ENCODE measurements around the gene UCKL1.
"Not testable (repeated sequence)": the region's sequence is repeated elsewhere in the genome, so short reads cannot be mapped to it uniquely, and the experiment has no call there.

The UCKL1 gene

DNA sequence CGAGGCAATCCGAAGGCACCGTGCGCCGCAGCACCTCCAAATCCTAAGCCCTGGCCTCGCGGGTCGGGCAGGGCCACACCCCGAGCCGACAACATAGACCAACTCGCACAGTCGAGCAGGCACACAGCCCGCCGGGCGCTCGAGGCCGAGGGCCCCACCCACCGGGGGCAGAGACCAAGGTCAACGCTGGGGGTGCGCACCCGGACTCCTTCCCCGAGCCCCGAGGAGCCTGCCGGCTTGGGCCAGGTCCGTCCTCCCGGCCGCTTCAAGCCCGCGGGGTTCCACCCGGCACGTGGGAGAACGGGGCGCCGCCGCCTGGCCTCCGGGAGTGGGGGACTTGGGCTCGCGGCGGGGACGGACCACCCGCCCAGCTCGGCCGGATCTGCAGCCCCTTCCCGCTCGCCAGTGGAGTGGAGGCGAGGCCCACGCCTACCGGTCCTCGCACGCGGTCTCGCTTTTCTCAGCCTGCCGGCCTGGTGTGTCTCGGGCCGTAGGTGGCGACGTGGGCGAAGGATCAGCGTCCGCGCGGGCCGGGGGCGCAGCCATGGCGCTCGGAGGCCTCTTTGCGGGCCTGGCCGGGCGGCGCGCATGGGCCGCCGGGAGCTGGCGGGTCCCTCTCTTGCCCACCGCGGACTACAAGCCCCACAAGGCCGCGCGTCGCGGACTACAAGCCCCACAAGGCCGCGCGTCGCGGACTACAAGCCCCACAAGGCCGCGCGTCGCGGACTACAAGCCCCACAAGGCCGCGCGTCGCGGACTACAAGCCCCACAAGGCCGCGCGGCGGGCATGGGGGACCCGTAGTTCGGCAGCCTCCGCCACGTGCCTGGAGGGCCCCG lies at the start of gene UCKL1:
Gene UCKL1, minus strand, starts transcription at position 590 of the 837 bp plus-strand sequence. Its CDS starts 44 bp downstream, at position 546.
- DNase-seq, result peak; percentile 79

- no peak for DNase-seq
Observed at GRCh38 chr20:64005394-64005793, 49.2 kb upstream of the UCKL1 start.

- DNase-seq, result no peak
Observed at GRCh38 chr20:64003960-64004725, 47.9 kb upstream of the UCKL1 start.

DNA sequence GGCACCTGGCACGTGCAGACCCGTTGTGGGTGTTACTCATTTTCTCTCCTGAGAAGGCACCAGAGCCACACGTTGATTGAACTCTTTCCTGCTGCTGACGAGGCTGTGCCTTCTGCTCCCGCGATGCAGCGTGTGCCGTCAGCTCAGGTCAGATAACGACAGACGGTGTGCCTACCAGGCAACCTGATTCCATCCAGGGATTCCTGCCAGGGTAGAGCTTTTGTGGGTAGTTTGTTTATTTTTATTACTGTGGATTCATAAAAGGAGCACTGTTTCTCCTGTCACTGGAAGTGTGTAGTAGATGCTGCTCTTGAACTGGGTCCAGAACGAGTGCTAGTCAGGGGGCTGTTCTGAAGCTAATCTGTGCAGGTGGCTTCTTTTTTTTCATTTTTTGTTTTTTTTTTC lies 45.4 kb upstream of the UCKL1 start:
- no peak for DNase-seq

DNA sequence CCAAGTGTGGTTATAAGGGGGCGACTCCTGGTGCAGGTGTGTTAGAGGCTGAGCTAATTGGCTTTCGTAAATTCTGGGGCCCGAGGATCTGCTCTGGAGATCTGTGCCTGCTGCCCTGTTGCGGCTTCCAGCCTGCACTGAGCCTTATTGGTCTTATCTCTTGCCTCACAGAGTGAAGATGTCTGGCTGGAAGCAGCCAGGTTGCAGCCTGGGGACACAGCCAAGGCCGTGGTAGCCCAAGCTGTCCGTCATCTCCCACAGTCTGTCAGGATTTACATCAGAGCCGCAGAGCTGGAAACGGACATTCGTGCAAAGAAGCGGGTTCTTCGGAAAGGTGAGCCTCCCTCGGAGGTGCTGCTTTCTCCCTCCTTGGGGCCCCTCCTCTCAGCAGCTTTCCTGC lies 44.7 kb upstream of the UCKL1 start:
- no peak for DNase-seq

GRCh38 chr20:63982937-63983336 lies 26.7 kb upstream of the UCKL1 start:
- DNase-seq, result no peak

- DNase-seq, result peak; percentile 98
Observed at GRCh38 chr20:63980806-63981728, 24.9 kb upstream of the UCKL1 start, which contains the start of gene PRPF6. Gene PRPF6 (plus strand): TSS chr20:63981132. CDS start chr20:63981246, 114 bp downstream.

- DNase-seq, result no peak
Observed at GRCh38 chr20:63980317-63980805, 24.1 kb upstream of the UCKL1 start.

DNA sequence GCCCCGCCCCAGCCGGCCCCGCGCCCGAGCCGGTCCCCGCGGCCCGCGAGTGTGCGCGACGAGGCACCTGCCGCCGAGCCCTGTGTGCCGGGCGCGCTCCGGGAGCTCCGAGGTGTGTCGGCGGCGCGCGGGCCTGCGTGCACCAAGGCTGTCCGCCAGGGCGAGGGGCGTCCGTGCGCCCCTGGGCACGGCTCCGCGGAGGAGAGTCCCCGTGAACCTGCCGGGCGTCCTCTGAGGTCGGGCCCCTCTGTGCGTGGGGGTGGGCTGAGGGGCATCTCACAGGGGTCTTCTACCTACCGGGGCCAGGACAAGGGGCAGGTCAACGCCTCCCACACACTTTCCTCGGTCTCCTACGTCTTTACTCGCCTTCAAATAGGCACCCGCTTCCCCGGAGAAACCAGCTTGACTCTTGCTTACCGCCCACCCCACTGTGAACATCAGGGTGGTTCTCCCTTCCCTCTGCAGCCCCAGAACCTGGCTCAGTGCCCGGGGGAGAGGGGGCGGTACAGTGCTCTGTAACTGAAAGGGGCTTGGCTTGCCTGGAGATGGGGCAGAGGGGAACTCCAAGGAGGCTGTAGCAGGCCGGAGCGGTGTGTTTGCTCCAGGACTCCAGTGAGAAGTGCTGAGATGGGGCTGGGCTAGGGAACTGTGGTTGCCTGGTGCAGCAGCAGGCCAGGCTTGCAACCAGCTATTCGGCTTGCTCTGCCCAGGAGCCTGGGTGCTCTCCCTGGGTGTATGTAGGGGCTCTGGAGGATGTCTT lies 23.5 kb upstream of the UCKL1 start, which contains the start of gene SAMD10:
Gene SAMD10, minus strand, starts transcription at position 86 of the 760 bp plus-strand sequence. CDS start 175 bp downstream, outside the sequence.
- DNase-seq, result peak; percentile 58

GRCh38 chr20:63979229-63979556 lies 23.0 kb upstream of the UCKL1 start:
- no peak for DNase-seq

GRCh38 chr20:63978319-63979228 lies 22.4 kb upstream of the UCKL1 start:
- peak; percentile 51 for DNase-seq

DNA sequence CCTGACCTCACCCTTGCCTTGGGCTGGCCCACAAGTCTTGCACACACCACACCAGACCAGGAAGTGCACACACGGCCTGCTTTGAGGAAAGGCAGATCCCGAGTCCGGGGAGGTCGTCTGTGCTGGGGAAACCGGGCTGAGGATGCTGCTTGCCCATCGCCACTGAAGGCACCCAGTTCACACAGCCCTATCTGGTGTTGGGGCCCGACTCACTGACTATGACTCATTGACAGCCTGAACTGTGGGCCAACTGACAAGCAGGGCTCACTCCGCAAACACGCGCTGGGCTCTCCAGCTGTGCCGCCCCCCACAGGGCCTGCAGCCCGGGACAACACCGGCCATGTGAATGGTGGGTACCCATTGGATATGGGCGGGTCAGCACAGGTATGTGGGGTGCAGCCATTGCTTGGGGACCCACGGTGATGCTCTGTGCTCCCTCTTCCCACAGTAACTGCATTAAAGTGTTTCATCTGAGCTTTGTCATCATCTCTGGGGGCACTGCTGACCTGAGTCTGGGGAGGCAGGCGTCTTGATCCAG lies 21.6 kb upstream of the UCKL1 start:
- DNase-seq, result no peak

GRCh38 chr20:63976980-63977738 lies 20.9 kb upstream of the UCKL1 start:
- DNase-seq, result no peak

DNA sequence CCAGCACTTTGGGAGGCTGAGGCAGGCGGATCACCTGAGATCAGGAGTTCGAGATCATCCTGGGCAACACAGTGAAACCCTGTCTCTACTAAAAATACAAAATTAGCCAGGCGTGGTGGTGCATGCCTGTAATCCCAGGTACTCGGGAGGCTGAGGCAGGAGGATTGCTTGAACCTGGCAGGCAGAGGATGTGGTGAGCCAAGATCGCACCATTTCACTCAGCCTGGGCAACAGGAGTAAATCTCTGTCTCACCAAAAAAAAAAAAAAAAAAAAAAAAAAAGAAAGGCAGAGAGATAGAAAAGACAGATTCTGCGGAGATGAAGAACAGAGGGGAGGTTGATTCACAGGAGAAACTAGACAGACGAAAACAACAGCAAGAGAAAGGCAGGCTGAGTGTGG lies 20.3 kb upstream of the UCKL1 start:
- DNase-seq, result not testable (repeated sequence)

DNA sequence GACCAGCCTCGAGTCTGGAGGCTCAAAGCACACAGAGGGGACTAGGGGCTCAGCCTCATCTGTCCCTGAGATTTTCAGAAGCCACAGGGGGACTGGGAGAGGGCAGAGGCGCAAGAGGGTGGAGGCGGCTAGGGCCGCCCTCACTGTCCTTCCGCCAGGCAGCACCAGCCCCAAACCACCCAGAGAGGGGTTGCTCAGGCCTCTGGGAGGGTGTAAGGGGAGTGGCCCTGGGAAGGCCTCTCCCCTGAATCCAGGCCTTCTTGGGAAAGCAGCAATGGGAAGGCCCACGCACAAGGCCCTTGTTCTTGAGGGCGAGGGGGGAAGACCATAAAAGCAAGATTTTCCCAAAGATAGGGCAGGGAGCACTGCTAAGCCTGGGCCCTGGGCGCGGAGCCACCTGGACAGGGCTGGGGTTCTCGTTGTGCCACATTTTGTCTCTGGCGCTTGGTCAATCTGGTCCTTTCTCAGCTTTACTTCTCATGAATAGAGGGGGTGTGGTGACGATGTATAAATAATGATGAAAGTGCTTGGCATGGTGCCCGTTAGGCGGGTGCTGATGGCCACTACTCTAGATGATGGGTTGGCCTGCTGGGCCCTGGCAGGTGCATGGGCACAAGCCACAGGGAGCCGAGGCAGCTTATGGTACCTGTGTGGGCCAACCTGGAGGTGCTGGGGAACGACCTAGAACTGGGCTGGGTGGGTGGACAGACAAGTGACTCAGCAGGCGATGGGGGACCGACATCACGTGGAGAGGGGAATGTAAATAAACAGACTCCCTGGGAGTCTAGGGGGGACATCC lies 18.4 kb upstream of the UCKL1 start:
- DNase-seq, result no peak

DNA sequence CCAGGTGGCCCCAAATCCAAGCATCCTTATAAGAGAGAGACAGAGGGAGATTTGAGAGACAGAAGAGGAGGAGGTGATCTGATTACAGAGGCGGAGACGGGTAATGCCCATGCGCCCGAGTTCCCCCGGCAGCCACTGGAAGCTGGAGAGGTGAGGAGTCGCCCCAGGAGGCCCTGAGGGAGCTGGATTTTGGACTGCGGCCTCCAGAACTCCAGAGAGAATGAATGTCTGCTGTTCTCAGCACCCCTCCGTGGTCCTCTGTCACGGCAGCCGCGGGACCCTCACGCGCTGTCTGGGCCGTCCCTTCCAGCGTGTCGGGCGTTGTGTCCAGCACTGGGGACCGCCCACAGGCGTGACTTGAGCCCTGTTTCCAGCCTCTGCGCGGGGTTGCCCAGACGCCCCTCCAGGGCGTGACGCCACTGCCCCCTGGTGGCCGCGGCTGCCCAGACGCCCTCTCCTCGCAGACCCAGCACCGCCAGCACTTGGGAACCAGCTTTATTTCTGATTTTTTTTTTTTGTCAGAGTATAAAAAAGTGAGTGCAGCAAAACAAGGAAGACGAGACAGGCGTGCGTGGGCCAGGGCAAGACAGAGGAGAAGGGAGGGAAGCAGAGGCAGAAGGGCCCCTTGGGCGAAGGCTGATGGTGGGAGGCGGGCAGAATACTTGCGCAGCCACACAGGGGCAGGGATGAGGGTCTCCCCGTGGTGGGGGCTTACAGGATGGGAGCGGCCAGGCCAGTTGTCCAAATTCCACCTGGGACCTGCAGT lies 17.6 kb upstream of the UCKL1 start:
- DNase-seq, result peak; percentile 83

DNA sequence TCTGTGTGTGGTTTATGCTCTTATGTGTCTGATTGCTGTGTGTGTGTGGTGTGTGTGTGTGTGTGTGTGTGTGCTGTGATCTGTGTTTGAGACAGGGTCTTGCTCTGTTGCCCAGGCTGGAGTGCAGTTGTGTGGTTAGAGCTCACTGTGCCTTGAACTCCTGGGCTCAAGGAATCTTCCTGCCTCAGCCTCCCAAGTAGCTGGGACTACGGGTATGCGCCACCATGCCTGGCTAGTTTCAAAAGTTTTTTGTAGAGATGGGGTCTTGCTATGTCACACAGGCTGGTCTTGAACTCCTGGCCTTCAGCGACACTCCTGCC lies 16.9 kb upstream of the UCKL1 start:
- DNase-seq, result no peak

Data from NCI-H2227 treated with DMSO at 0.1 percent for 48 hours (cell line).